Activated CD8-positive, alpha-beta memory T cell treated with anti-CD3 and anti-CD28 coated beads for 4 hours (primary cell): ENCODE measurements around the gene CD163L1.
"Not testable (repeated sequence)": the region's sequence is repeated elsewhere in the genome, so short reads cannot be mapped to it uniquely, and the experiment has no call there.

Experiments used
- DNase-seq, 2 donors: peaks; one replicate each; pipeline ENCODE4 v3.0.0-alpha.2; 2020; ENCODE audit warnings: low read depth in 2 of 2

The CD163L1 gene

GRCh38 chr12:7404275-7404674, 39.7 kb downstream of the CD163L1 start:
- DNase-seq = no peak

DNA sequence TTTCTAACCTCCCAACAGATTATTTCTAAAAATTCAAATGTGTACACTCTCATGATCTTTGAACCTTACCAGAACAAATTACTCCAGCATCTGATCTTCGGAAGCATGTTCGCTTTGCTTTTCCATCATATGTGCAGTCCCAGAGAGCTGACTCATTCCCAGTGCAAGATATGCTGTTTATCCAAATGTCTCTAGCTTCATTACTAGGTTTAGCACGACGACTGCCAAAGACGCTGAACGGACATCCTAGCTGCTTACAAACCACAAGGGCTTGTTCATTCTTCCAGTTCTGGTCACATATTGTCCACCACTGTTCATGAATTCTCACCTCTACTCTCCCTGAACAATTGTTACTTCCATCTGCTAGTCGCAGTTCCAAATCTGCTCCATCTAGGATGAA, 40.5 kb downstream of the CD163L1 start:
- DNase-seq = no peak

DNA sequence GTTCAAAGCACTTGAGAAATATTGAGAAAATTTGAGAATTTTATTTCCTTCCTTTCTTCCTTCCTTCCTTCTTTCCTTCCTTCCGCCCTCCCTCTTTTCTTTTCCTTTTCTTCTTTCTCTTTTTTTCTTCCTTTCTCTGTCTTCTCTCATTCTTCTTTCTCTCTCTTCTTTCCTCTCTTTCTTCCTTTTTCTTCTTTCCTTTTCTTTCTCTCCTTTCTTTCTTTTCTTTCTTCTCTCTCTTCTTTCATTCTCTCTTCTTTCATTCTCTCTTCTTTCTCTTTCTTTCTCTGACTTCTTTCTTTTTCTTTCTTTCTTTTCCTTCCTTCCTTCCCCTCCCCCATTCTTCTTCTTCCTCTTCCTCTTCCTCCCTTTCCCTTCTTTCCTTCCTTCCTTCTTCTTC, 44.9 kb downstream of the CD163L1 start:
- DNase-seq = no peak

GRCh38 chr12:7396418-7396817, 47.5 kb downstream of the CD163L1 start:
- DNase-seq = no peak

DNA sequence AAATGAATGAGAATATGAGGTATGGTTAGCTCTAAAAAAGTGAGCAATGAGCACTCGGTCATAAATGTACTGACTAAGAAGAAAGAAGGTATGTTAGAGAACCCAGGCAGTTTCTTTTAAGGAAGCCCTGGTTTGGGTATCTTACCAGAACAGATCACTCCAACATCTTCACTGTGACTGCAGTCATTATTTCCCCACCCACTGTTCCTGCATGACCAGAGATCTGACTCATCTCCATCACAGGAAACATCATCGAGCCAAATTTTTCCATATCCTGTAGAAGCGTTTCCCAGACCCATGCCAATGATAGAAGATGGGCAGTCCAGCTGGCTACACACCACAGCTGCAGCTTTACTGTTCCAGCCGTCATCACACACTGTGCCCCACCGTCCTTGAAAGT, 48.0 kb downstream of the CD163L1 start:
- DNase-seq = no peak

- DNase-seq = no peak
These were observed 56.7 kb downstream of the CD163L1 start for GRCh38 chr12:7387289-7387688.

- DNase-seq = no peak
These were observed 60.8 kb downstream of the CD163L1 start for GRCh38 chr12:7383157-7383556.

GRCh38 chr12:7376196-7376595, 67.8 kb downstream of the CD163L1 start:
- no peak for DNase-seq

GRCh38 chr12:7375145-7375543, 68.8 kb downstream of the CD163L1 start:
- DNase-seq = no peak

DNA sequence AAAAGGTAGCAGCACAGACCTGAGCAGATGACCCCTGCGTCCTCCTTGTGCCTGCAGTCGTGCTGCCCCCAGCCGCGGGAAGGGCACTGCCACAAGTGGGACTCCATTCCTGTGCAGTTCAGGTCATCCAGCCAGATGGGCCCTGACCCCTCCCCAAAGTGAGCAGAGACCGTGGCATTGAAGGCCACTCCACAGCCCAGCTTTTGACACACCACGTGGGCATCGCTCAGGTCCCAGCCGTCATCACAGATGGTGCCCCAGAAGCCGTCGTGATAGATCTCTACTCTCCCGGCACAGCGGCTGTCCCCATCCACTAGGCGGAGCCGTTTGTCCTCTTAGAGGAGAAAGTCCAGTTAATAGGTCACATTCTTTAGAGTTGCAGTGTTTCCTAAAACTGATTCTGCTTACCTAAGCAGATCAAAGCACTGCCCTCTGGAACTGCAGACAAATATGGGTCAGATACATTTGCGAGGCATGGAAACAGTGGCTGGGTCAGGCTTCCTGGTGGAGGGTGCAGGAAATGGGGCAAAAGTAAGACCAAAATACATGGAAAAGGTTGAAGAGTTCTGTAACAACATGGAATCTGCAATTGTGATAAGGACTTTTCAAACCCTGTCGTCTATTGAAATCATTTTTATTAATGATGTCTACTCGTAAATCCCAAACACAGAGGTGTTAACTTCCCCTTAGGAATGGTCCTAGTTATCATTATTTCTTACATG, 69.4 kb downstream of the CD163L1 start:
- no peak for DNase-seq

GRCh38 chr12:7373226-7373625, 70.7 kb downstream of the CD163L1 start:
- no peak for DNase-seq

GRCh38 chr12:7369274-7369729, 74.7 kb downstream of the CD163L1 start:
- no peak for DNase-seq

DNA sequence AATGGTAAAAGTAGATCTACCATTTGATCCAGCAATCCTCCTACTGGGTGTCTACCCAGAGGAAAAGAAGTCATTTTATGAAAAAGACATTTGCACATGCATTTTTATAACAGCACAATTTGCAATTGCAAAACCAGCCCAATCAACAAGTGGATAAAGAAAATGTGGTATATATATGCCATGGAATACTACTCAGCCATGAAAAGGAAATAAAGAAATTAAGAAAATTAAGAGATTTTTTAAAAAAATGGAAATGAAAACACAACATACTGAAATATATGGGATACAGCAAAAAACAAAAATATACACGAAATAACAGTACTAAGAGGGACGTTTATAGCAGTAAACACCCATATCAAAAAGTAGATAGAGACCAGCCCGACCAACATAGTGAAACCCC, 81.2 kb downstream of the CD163L1 start:
- DNase-seq = no peak

GRCh38 chr12:7361265-7361664, 82.7 kb downstream of the CD163L1 start:
- no peak for DNase-seq

DNA sequence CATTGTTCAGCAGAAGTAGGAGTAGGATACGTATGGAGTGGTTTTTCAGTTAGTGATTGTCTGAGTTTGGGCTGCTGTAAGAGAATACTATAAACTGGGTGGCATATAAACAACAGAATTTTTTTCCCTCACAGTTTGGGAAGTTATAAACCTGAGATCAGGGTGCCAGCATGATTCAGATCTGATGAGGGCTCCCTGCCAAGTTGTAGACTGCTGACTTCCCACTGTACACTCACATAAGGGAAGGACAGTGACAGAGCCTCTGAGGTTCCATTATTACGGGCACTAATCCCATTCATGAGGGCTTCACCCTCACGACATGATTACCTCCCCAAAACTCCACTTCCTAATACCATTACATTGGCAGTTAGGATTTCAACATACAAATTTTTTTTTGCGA, 89.4 kb downstream of the CD163L1 start:
- DNase-seq = no peak

DNA sequence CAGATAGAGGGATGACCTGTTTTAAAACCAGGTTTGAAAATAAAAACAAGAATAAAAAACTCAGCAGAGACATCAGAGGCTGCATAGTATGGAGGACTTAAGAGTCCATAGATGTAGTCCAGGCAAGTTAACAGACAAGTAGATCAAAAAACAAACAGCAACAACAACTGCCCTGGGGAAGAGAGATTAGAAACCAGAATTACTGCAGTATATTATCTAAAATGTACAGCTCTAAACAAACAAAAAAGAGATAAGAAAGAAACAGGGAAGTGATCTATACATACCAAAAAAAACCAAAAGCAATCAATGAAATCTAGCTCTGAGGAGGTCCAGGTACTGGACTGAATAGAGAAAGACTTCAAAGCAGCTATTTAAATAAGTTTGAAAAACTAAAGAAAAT, 91.3 kb downstream of the CD163L1 start:
- no peak for DNase-seq

GRCh38 chr12:7351177-7351576, 92.8 kb downstream of the CD163L1 start:
- DNase-seq = no peak

DNA sequence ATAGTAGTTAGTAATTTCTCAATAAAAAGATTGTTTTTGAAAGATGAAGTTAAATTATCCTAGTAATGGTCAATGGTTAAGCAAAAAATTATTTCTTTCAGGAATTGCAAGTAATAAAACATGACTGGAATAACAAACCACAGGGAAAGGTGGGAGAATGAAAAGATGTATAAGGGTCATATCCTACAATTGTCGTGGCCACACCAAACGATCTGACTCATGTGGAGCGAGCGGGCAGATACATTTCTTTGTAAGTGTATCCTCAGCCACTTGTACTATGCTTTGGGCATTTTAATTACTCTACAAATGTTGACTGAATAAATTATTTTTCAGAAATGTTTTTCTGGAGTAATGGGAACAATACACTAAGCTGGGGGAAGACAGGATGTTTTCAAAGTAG, 94.5 kb downstream of the CD163L1 start:
- no peak for DNase-seq

DNA sequence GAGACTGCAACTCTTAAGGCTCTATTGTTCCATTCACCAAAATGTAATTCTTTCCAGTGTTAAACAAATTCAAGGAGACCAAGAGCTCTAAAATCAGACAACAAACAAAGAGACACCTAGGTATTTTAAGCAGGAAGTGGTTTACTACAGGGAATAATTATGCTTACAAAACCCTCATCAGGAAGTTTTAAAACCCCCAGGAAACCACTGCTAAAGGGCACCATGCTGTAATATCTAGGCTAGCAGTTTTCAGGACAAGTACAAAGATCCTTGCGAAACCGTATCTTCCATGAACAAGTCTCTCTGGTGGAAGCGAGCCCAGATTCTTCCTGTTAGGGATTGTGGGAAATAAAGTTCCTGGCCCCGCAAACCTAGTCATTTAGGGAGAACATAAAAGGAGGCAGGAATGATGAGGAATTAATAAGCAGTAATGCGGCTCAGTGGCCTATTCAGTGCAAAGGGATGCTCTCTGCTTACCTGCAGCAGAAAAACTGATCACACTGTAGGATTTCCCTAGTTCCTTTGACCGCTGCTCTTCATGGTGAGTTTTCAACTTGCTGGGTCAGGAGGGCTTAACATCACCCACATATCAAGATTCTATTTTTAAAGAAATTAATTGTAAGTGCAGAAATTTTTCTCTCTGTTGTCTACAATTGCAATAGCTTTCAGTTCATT, 97.3 kb downstream of the CD163L1 start:
- no peak for DNase-seq

GRCh38 chr12:7344833-7345606, 98.9 kb downstream of the CD163L1 start:
- DNase-seq = no peak

- DNase-seq = no peak
These were observed 104.3 kb downstream of the CD163L1 start for GRCh38 chr12:7339675-7340074.

- DNase-seq = not testable (repeated sequence)
These were observed 106.2 kb downstream of the CD163L1 start for GRCh38 chr12:7337790-7338189.

DNA sequence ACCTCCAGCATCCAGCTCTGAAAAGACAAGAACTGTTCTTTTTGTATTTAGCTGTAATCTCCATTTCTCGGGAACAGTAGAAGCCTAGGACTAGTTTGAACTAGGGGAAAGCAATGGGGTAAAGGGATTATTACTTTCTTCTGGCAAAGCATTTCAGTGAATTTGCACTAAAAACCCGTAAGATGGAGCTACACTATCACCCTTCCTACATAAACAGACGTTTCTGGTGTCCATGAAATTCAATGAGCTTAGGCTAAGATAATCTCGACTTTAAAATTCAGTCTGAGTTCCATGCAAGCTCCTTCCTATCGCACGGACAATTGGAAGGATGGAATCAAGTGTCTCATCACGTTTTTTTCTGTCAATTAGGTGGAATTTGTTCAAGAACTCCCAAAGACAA, 116.0 kb downstream of the CD163L1 start:
- DNase-seq = no peak
